CD4-positive, alpha-beta T cell treated with Interleukin-10 for 1 hour (primary cell): ENCODE data around the gene C20orf141.
"Not testable (repeated sequence)": the region's sequence is repeated elsewhere in the genome, so short reads cannot be mapped to it uniquely, and the experiment has no call there.

Source experiments
- DNase-seq: peaks from one replicate; pipeline ENCODE4 v3.0.0-alpha.2; 2020

Gene C20orf141, protein sequence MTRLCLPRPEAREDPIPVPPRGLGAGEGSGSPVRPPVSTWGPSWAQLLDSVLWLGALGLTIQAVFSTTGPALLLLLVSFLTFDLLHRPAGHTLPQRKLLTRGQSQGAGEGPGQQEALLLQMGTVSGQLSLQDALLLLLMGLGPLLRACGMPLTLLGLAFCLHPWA

DNA sequence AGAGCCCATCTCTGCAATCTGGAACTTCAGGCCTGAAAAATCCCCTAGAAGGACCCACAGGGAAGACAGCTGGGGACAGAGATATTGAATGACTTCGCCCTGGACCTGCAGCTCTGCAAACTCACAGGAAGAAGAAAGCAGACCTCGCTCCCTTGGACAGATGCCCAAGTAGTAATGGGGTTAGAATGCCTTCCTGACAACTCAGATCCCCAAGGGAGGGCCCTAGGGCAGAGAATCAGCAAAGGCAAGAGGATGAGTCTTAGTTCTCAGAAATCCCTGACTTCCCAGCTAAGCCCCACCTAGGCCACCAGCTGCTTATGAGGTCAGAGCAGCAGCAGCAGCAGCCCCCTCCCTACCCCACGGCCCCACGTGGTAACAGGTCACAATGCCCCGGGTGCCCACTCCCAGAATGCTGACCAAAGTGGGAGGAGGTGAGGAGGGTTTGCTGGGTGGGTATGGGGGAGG lies at the start of gene C20orf141:
TSS of gene C20orf141 (plus strand) at position 401 of the 465 bp plus-strand sequence. CDS start 198 bp downstream, outside the sequence.
- DNase-seq = no peak

DNA sequence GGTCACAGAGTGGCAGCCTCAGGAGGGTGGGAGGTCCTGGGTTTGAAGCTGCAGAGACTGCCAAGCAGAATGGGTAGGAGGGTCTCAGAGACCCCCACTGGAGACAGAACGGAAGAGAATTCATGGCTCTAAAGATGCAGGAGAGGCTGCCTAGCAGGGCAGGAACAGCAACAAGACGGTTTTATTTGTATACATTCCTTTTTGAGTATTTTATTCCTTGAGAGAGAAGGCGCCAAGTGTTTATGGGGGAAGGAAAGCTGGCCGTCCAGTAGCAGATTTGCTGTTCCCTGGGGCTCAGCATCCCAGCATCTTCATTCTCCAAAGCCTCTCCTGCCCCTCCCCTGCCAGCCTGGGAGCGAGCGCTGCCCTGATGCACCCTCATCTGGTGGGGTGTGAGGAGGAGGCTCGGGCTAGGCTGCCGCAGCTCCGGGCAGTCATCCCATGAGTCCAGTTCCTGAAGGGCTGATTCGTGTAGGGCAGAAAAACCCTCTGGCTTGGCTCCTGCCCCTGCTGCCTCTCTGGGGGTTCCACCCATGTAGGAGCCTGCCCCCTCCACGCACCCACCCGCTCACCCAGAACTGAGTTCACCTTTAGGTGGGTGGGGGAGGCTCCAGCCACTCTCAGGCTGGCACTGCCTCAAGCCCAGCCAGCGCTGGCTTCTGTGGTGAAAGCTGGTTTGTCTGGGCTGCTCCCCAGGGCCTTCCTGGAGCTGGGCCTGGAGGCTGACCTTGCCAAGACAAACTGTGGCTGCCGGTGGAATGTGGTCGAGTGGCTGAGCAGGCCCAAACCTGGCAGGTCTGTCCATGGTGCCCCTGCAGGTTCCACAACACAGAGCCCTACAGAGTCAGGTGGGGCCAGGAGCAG lies 46.8 kb upstream of the C20orf141 start:
- DNase-seq = no peak

DNA sequence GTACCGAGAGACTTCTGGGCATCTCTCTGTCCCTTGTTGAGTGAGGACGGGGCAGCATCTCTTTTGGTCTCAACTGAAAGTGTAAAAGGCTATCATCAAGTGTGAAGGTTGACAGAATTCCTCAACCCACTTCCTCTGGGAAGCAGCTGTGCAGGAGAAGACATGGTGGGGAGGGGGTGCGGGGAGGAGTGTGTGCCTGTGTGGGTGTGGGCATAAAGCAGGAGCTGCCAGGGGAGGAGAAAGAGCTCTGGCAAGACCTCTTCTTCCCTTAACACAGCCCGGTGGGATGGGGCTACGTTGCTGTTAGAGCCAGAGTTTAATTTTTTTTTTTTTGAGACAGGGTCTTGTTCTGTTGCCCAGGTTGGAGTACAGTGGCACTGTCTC lies 46.2 kb upstream of the C20orf141 start:
- no peak for DNase-seq

DNA sequence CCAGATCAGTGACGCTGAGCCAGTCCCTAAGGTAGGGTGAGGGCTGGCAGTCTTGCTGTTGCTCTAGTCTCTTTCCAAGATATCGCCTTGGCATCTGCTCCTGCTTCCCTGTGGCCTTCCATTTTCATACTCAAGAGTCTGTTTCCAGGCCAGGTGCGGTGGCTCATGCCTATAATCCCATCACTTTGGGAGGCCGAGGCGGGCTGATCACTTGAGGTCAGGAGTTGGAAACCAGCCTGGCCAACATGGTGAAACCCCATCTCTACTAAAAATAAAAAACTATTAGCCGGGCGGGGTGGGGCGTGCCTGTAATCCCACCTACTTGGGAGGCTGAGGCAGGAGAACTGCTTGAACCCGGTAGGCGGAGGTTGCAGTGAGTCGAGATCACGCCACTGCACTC lies 44.7 kb upstream of the C20orf141 start:
- DNase-seq = not testable (repeated sequence)

DNA sequence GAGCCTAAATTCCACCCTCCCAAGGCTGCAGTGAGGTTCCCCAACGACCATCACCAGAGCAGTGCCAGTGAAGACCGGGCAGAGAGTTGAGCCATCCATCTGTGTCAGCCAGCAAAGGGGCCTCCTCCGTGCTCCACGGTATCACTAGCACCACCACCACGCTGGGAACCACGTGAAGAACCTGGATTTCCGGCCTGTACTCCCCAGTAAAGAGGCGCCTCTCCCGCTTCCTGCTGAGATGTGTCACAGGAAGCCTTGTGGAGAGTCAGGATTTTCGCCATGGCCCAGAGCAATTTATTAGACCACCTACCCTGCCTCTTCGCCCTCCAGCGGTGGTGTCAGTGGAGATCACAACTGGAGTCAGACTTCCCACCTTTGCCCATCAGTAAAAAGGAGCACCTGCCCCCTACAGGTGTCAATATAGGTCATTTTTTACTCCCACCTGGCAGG lies 43.1 kb upstream of the C20orf141 start:
- DNase-seq = no peak

DNA sequence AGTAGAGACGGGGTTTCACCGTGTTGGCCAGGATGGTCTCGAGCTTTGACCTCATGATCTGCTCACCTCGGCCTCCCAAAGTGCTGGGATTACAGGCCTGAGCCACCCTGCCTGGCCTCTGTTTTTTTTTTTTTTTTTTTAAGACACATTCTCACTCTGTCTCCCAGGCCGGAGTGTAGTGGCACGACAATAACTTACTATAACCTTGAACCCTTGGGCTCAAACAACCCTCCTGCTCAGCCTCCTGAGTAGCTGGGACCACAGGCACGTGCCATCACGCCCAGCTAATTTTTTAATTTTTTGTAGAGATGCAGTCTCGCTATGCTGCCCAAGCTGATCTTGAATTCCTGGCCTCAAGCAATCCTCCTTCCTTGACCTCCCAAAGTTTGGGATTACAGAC lies 41.0 kb upstream of the C20orf141 start:
- no peak for DNase-seq

DNA sequence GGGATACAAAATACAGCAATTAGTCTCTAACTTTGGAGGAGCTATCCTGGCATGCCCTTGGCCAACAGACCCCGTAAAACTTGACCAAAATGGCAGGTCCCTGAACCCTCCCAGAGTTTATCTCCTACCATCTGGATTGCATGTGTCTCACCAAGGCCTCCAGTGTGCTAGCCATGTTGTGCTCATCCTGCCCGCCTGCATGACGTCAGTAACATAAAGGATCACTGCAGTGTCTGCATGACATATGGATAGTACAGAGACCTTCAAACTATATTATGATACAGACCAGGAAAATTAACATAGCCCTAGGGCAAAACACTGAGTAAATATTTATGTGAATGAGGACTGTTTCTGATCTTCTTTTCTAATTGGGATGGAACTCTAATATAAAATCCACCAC lies 39.6 kb upstream of the C20orf141 start:
- no peak for DNase-seq

DNA sequence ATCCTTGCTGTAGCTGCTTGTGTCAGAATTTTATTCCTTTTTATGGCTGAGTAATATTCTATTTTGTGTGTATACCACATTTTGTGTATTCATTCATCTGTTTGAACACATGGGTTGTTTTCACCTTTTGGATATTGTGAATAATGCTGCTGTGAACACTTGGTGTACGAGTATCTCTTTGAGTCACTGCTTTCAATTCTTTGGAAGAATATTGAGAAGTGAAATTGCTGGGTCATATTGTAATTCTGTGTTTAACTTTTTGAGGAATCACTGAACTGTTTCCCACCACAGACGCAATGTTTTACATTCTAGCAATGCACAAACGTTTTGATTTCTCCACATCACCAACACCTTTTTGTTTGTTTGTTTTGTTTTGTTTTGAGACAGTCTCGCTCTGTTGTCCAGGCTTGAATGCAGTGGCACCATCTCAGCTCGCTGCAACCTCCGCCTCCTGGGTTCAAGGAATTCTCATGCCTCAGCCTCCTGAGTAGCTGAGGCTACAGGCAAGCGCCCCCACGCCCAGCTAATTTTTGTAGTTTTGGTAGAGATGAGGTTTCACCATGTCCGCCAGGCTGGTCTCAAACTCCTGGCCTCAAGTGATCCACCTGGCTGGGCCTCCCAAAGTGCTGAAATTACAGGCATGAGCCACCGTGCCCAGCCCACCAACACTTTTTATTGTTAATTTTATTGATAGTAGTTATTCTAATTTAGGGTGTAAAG lies 36.0 kb upstream of the C20orf141 start:
- no peak for DNase-seq

DNA sequence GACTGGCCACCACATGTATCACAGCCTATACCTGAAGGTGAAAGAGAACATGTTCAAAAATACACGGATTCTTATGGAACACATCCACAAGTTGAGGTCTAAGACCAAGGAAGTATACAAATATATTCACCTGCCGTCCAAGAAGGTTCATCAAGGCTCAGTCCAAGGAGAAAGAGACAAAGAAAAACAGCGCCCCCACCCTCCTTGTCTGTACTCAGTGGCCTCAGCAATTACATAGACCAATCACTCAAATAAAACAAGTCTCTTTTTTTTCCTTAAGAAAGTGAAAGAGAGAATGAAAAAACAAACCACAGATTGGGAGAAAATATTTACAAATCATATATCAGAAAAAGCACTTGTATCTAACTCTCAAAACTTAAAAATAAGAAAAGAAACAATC lies 33.8 kb upstream of the C20orf141 start:
- no peak for DNase-seq

DNA sequence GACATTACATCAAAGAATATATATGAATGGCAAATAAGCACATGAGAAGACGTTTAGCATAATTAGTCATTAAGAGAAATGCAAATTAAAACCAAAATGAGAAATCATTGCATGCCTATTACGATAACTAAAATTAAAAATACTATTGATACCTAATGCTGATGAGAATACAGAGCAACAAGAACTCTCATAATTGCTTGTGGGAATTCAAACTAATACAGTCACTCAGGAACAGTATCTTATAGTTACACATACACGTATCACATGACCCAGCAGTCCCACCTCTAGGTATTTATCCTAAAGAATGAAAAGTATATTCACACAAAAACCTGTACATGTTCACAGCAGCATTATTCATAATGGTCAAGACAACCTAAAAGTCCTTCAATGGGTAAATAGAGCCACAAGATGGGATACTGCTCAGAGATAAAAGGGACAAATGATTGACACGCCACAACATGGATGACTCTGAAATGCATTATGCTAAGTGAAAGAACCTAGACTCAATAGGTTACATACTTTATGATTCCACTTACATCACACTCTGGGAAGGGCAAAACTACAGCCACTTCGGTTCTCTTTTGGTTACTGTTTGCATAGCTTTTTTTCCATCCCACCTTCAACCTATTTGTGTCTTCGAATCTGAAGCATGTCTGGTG lies 30.8 kb upstream of the C20orf141 start:
- no peak for DNase-seq

DNA sequence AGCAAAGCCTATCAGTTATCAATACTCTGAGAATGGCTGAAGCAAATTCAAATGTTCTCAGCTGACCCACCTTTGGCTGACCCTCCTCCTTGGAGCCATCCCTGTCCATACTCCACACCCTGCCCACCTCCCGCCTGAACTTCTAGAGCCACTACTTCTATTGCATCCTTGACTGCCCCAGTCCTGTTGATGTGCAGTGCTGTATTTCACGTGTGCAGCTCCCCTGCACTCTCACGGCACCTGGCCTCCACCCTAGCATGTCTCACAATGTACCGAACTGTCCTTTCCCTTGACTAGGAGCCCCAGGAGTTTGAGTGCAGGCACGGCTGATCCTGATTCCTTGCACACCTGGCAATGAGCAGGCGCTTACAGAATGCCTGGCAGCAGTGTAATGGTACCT lies 21.3 kb upstream of the C20orf141 start:
- DNase-seq = no peak

DNA sequence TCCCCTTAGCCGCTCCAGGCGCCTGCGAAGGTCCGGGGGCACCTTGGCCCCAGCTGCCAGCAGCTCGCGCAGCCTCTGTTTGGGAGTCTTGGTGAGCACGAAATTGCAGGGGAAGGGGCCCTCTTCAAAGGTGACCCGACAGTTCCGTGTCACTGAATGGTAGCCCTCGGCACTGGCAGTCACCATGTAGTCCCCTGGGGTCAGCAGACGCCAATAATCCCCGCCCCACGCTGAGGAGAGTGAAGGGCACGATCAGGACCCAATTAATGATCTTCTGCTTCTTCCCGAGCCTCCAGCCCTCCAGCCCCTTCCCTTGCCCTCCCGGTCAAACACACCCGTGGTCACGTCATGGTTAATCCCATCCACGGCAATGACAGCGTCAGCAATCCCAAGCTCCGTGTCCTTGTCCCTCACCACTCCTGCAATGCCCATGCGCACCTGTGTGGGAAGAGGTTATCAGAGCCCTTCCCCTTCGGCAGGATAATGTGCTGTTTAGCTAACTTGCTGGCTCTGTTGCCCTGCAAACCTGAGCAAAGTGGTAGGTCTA lies 20.5 kb upstream of the C20orf141 start:
- no peak for DNase-seq

DNA sequence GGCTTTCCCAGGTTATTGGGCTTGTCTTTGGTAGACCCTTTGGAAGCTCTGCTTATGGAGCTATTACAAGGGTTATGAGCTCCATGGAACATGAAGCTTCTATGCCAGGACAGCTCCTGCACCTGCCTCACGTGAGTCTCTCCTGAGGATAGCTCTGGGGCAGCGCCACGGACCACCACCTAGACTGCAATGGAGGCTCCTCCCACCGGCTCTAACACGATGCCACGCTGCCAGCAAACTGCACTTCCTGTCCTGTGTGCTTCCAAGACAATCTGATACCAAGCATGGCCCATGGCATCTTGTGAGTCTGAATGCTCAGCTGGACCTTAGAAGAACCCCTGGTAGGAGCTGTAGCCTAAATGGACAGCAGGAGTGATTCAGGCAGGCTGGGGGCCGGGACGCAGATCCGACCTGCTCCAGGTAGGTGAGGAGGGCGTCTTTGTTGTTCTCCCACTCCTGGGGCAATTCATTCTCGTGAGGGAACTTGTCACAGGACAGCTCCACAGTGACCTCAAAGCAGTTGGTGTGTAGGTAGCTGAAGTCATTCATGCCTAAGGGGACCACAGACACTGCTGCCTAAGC lies 19.8 kb upstream of the C20orf141 start:
- no peak for DNase-seq

DNA sequence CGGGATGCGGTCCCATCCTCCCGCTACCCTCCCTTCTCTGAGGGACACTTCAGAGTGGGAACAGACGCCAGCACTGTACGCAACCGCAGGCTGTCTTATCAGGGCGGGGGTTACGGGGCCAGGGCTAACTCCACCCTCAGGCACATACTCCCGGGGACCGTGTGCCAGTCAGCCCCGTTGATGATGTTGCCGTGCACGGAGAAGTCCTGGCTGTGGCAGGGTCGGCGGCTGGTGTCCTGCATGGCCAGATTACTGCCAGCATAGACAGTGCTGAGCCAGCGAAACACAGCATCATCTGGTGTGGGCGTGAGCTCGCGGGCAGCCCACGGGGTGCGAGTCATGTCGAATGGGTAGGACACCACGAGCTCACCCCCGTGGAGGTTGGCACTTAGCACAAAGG lies 19.3 kb upstream of the C20orf141 start:
- no peak for DNase-seq

DNA sequence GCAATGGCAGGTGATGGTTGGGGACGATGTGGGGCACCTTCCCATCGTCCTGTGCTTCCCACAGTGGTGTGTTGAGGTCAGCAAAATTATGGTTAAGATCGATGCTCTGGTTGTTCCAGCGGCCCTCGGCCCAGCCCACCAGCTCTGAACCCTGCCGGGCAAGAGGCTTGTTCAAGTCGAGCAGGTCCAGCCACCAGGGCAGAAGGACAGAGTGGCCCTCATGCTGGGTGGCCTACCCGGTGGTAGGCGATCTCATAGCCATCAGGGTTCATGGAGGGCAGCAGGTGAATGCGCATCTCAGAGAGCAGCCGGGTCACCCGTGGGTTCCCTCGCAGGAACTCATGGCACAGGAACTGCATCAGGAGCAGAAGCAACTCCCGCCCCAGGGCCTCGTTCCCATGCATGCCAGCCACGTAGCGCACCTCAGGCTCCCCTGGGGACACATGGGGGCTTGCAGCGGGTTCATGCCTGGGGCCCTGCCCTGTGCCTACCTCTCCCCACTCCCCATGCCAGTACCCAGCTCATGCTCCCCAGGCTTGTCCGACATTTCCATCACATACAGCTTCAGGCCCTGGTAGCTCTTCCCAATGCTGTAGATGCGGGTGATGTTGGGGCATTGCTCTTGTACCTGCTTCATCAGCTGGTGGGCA lies 18.7 kb upstream of the C20orf141 start:
- DNase-seq = no peak

DNA sequence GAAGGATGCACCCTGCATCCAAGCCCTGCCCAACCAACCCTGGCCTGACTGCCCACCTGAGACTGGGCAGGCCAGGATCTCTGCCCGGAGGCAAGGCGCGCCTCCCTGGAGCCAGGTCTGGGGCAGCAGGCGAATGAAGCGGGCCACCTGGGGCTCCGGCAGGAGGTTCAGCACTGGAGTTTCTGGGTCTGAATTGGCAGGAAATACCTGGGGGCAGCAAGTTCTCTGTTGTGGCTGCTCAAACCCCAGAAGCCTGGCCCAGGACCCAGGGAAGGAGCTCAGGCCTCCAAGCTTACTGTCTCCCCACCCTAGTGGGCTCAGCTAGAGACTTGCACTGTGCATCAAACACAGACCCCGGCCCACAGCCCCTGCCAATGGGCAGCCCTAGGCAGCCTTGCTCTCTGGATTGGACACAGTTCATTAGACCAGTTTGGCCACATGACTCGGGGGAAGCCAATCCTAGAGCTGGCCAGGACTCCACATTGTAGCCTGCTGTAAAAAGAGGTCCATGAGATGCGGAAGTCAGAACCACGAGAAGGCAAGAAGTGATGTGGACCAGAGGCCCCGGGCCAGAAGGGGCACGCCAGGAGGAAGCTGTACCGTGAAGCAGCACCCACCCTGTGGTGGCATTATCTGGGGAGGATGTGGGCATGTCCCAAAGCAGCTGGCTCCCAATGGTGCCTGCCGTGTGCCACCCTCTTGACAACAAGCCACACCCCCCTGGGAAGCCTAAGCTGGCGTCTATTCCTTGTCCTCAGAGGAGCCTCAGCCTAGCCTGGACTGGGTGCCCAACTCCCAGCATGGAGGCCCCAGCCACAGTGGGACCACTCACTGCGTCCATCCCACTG lies 17.4 kb upstream of the C20orf141 start:
- no peak for DNase-seq

DNA sequence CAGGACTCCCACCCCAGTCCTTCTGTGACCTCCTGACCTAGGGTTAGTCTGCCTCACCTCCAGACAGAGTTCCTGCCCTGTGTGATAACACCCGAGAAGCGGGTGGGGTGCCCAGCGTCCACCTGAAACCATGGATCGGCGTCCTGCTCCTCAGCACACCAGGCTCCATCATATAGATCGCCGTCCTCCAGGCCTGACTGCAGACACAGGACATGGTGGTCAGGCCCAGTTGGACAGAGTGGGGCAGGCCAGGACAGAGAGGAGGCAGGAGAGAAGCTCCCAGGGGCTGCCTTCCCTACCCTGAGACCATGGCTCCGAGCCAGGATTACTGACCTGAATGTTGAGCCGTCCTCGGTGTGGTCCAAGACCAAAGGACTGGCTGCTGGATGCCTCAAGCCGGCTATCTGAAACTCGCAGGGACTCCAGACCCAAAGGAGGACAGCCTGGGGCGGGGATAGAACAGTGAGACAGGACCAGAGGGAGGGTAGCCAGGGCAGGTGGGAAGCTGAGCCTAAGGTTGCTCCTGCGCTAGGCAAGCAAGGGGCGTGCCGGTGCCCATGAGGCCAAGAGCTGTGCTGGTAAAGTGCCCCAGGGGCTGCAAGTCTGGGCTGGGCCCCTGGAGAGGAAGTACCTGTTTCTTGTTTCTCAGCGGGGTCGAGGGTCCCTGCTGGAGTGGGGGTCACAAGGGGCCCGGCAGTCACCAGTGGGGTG lies 16.5 kb upstream of the C20orf141 start:
- no peak for DNase-seq

DNA sequence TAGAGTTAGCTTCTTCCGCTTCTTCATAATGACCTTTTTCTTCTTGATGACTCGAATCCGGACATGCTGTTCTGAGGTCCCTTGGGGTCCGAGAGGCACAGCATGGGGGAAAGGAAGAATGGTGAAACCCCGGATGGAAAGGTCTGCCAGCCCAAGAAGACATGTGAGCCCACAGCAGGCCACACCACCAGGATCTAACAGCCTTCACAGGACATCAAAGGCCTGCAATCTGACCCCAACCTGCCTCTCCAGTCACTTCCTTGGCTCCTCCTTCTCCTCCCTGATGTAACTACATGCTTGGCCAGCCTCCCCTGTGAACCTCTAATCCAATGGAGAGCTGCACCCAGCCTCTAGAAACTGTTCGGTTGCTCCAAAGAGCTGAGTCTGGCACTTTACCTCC lies 16.0 kb upstream of the C20orf141 start:
- DNase-seq = no peak

DNA sequence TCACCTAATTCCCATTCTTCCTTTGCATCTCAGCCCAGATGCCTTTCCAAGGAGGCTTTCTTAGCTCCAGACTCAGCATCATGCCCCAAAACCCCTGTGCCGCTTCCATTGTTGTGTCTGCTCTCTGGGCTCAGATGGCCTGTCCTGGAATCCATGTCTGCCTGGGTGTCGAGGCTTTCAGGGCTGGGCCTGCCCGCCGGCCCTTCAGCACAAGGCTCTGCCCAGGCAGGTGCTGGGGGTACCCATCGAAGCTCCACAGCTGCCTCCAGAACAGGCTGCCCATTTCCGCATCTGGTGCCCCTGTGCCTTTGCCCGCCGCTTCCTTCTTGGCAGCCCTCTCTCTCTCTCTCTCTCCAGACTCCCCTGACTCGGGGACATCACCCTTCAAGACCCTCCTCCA lies 15.5 kb upstream of the C20orf141 start:
- DNase-seq = no peak
